GM21576 (cell line): ENCODE data around the gene SMAD9.
A peak's percentile ranks its signal among the peaks of the same experiment; 100 is the strongest.

Experiments
- ATAC-seq: cut with Tn5 transposase; IDR thresholded peaks from one replicate; pipeline ENCODE4 v1.9.1; 2021; ENCODE audit warnings: mild to moderate bottlenecking, moderate library complexity; ENCODE audit not compliant: unreplicated experiment

Gene SMAD9

GRCh38 chr13:36919833-36920615 is at the start of gene SMAD9:
Gene SMAD9 (minus strand): TSS chr13:36920238. CDS start chr13:36879689, 40,549 bp downstream.
- ATAC-seq: peak; percentile 62

DNA sequence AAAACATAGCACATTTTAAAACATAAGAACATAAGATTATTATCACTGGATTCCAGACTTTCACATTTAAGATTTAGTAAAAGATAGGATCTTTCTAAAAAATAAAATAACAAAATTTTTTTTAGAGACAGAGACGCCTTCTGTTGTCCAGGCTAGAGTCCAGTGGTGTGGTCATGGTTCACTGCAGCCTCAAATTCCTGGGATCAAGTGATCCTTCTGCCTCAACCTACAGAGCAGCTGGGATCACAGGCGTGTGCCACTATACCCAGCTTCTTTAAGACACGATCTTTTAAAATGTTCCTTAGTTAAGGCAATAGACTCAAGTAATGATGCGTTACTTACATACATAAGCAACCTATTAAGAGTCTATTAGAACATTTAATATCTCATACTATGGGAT is 46.4 kb upstream of the SMAD9 start:
- ATAC-seq: no peak

DNA sequence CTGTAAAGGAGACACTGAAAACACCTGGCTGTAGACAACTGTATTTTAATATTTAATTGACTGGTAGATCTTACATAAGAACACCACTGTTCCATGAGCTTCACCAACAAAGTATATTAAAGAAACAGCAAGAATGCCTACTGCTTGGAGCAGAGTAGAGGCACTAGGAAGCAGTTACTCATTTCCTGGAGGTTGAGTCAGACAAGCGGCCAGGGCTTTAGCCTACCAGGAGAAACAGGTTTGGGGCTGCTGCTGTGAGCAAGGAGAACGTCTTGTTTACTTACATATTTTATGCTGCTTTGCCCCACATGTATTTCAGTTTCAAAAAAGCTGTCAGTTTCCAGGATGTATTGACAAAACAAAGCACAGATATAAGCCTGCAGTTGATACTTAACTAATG is 45.7 kb upstream of the SMAD9 start:
- no peak for ATAC-seq

GRCh38 chr13:36959456-36960116 is 39.5 kb upstream of the SMAD9 start:
- ATAC-seq: no peak

DNA sequence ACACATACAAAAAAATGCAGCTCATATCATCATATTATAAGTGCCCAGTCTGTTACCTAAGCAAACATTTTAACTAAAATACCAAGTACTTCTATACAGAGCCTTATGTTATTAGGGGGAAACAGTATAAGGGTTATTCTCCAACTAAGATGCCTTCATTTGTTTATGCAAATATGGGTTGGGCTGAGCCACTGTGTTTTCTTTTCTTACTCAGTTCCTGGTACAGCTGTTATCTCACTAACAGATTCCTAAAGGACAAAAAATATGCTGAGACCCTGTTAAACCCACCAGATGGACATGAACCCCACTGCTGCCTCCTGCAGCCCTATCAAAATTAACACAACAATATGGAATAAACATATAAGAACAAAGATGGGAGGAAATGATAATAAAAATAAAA is 34.5 kb upstream of the SMAD9 start:
- ATAC-seq: no peak

DNA sequence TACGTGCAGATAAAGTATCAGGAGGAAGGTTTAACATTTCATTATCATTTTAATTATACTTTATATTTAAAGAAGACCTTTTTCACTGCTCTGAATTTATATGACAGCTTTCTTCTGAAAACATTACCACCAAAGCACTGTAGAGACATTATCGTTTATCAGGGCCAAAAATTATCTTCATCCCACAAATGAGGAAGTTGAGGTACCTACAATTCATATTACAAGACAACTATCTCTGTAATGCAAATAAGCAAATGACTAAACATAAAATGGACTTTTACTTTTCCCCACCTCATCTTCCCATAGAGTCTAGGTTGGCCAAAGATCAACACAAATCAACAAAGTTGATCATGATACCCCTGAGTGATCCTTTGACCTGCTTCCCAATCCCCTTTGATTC is 30.9 kb upstream of the SMAD9 start:
- no peak for ATAC-seq

- no peak for ATAC-seq
These were observed 30.3 kb upstream of the SMAD9 start for GRCh38 chr13:36950330-36950729.

- no peak for ATAC-seq
These were observed 25.0 kb upstream of the SMAD9 start for GRCh38 chr13:36945078-36945477.

- ATAC-seq: no peak
These were observed 5.6 kb upstream of the SMAD9 start for GRCh38 chr13:36925603-36926002.

- no peak for ATAC-seq
These were observed 4.0 kb upstream of the SMAD9 start for GRCh38 chr13:36924001-36924400.

DNA sequence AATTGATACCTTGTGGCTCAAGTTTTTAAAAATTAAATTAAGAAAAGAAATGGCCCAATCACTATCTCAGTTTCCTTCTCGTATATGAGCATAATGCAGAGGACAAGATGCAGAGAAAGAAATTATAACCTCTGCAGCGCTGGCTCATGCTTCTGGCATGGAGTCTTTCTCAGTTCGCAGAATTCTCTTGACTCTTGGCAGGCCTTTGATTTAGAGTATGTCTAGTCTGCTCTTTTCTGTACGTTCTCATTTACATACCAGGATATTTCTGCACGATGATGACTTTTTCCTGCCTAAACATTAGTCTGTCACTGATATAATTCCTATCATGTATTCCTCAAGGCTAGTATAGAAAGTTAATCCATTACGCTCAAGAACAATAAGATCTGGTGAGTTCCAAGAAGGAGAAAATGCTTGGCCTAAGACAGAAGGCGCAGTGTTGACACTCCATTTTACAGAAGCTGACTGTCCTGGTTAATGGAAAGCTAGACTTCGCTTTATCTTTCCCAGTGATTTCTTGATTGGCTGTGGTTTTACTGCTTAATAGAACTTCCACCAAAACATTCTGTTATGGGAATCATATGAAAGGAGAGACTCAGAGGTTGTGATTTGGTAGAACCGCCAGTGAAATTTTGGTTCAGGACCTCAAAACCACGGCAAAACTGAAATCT is 1.7 kb upstream of the SMAD9 start:
- ATAC-seq: no peak

- no peak for ATAC-seq
These were observed 663 bp upstream of the SMAD9 start for GRCh38 chr13:36920616-36921185.

GRCh38 chr13:36919171-36919832 is 736 bp downstream of the SMAD9 start:
- peak; percentile 26 for ATAC-seq

GRCh38 chr13:36918246-36919131 is 1.5 kb downstream of the SMAD9 start:
- ATAC-seq: no peak

- ATAC-seq: no peak
These were observed 2.7 kb downstream of the SMAD9 start for GRCh38 chr13:36917311-36917710.

- no peak for ATAC-seq
These were observed 4.0 kb downstream of the SMAD9 start for GRCh38 chr13:36915896-36916640.

- ATAC-seq: no peak
These were observed 4.9 kb downstream of the SMAD9 start for GRCh38 chr13:36915106-36915505.

DNA sequence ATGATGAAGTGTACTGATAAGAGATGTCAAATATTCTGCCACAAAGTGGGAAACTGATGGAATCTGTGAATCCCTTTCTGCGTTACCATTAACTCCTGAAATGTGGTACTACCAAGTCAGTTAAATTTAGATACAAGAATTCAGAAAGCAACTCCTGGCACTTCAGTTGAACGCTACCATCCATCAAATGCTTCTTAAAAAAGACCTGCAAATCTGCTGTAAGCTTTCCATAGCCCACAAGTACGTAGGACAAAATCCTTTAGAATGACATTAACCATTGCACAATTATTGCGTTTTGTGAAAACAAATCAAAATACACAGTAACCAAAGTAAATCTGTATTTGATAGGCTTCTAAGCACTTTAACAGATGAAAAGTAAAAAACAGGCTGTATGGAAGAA is 5.4 kb downstream of the SMAD9 start:
- no peak for ATAC-seq

GRCh38 chr13:36913463-36913862 is 6.6 kb downstream of the SMAD9 start:
- no peak for ATAC-seq
